Osteoblast (primary cell): ENCODE results near the gene SLC18A2. TPM values are rescaled to one million over a fixed set of nuclear protein-coding genes. Genes with fewer than 3 reads are reported as not detected.

Source experiments
- DNase-seq: peaks from one replicate; pipeline ENCODE4 v3.0.0; 2011; ENCODE audit warnings: low spot score, mixed read lengths; ENCODE audit not compliant: insufficient read length; ENCODE audit errors: missing footprints
- H2AFZ ChIP-seq: 2 replicates; pipeline ENCODE4 v1.6.0; 2011; ENCODE audit warnings: mild to moderate bottlenecking, low read length
- H3K27ac ChIP-seq: 2 replicates; pipeline ENCODE4 v1.5.1; 2011; ENCODE audit warnings: mild to moderate bottlenecking, low read depth, low read length, moderate library complexity
- H3K27me3 ChIP-seq: 2 replicates; pipeline ENCODE4 v1.6.0; 2012; ENCODE audit warnings: mild to moderate bottlenecking, control low read depth, inconsistent platforms, low read length, moderate library complexity; ENCODE audit not compliant: insufficient read depth
- H3K36me3 ChIP-seq: 2 replicates; pipeline ENCODE4 v1.5.1; 2011; ENCODE audit warnings: mild to moderate bottlenecking, low read length, control low read depth, moderate library complexity; ENCODE audit not compliant: insufficient read depth
- H3K4me1 ChIP-seq: 2 replicates; pipeline ENCODE4 v1.5.1; 2011; ENCODE audit warnings: mild to moderate bottlenecking, low read length, control low read depth, moderate library complexity; ENCODE audit not compliant: insufficient read depth
- H3K4me2 ChIP-seq: 2 replicates; pipeline ENCODE4 v1.6.0; 2011; ENCODE audit warnings: mild to moderate bottlenecking, low read length; ENCODE audit not compliant: insufficient read depth
- H3K4me3 ChIP-seq: fragments of 200-600 bp; sonication (generic); 3 replicates; pipeline ENCODE4 v1.5.1; 2012; ENCODE audit warnings: mild to moderate bottlenecking, low read length, inconsistent platforms; ENCODE audit not compliant: insufficient read depth
- H3K79me2 ChIP-seq: 2 replicates; pipeline ENCODE4 v1.6.0; 2012; ENCODE audit warnings: mild to moderate bottlenecking, low read length, control low read depth, inconsistent platforms; ENCODE audit not compliant: insufficient read depth
- H3K9me3 ChIP-seq: 2 replicates; pipeline ENCODE4 v1.5.1; 2011; ENCODE audit warnings: low read depth, low read length, control low read depth
- H4K20me1 ChIP-seq: 2 replicates; pipeline ENCODE4 v1.6.0; 2012; ENCODE audit warnings: mild to moderate bottlenecking, low read length, control low read depth; ENCODE audit not compliant: insufficient read depth
- CTCF ChIP-seq: IDR thresholded peaks from 2 replicates; pipeline ENCODE4 v1.5.1; 2011; ENCODE audit warnings: mild to moderate bottlenecking, low read depth, low read length, moderate library complexity; ENCODE audit errors: extremely low read depth
- total RNA-seq: library from RNA; depleted of rRNA; stranded (reverse); fragments of >200 nt; gene quantifications from 2 replicates; pipeline ENCODE4 v1.2.3, GENCODE V29; 2012

SLC18A2 gene
- total RNA-seq, 1 donor, result not detected

- peak; percentile 35 for DNase-seq
- Histone ChIP-seq H3K79me2 (no peaks in the 10 kb centered on the region), H3K9me3 (no peaks in the 10 kb centered on the region), H3K27me3 (peaks cover 30% of the 10 kb centered on the region), H3K36me3 (no peaks in the 10 kb centered on the region), H3K4me3 (no peak overlapping the region), H3K27ac (no peak overlapping the region), H3K4me1 (no peaks in the 10 kb centered on the region), H3K4me2 (no peak overlapping the region), H2AFZ (no peak overlapping the region), H4K20me1 (no peaks in the 10 kb centered on the region)
- TF ChIP-seq CTCF, result no peak
Observed at GRCh38 chr10:117237401-117237991, 3.4 kb upstream of the SLC18A2 start.

DNA sequence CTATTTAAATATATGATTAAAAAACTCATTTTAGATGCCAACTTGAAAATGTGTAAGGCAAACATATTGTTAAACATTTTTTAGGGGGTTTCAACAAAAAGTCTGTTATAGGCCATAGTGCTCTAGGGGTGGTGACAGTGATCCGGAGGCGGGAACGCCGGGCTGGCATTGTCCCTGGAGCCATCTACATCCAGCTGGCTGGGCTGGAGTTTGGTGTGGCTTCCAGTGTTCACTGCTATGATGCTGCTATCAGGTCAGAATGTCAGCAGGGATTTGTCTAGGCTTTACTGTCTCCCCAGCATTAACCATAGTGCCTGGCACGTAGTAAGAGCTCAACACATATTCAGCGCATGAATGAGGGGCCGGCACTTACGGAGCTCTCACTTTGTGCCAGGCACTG, 1.9 kb upstream of the SLC18A2 start:
- Histone ChIP-seq H3K27me3 (peaks cover 26% of the 10 kb centered on the region), H3K79me2 (no peaks in the 10 kb centered on the region)
- TF ChIP-seq CTCF, result no peak

GRCh38 chr10:117239721-117240620, 943 bp upstream of the SLC18A2 start:
- Histone ChIP-seq H3K4me2 (no peak overlapping the region), H3K4me3 (no peak overlapping the region), H3K79me2 (no peaks in the 10 kb centered on the region), H3K27me3 (peaks cover 26% of the 10 kb centered on the region), H4K20me1 (no peaks in the 10 kb centered on the region), H2AFZ (no peak overlapping the region), H3K36me3 (no peaks in the 10 kb centered on the region), H3K9me3 (no peaks in the 10 kb centered on the region), H3K4me1 (no peaks in the 10 kb centered on the region), H3K27ac (no peak overlapping the region)
- TF ChIP-seq CTCF, result no peak
- peak; percentile 60 for DNase-seq

More for the DNA sequence above, 1.9 kb upstream of the SLC18A2 start:
- H3K4me2 ChIP-seq, result no peak overlapping the region
- H4K20me1 ChIP-seq, result no peaks in the 10 kb centered on the region
- H3K4me3 ChIP-seq, result no peak overlapping the region
- no peak overlapping the region for H2AFZ ChIP-seq
- H3K36me3 ChIP-seq, result no peaks in the 10 kb centered on the region
- DNase-seq, result peak; percentile 69
- no peak overlapping the region for H3K27ac ChIP-seq
- no peaks in the 10 kb centered on the region for H3K4me1 ChIP-seq
- no peaks in the 10 kb centered on the region for H3K9me3 ChIP-seq
